ENCODE results near the gene KCNG2. TPM values are rescaled to one million over a fixed set of nuclear protein-coding genes. Genes with fewer than 3 reads are reported as not detected.

The KCNG2 gene
- total and polyA plus RNA-seq, 2 of the 8 experiments (the other 6 are each of a cell fraction or from before 2014, with no cell fraction given), result 0.19 to 0.74 TPM

- ChIA-PET POLR2A (ENCODE audit: partially characterized antibody) (no interaction called here), CTCF (ENCODE audit: partially characterized antibody) (interaction anchor here (0.9 kb wide), 1 partner anchor 10 kb away, joined by 3 read pairs; no protein-coding TSS in a partner anchor)
- Histone ChIP-seq H3K23me2 (ENCODE audit: low read depth, low read length) (peaks cover 8% of the 10 kb centered on the region), H4K8ac (ENCODE audit: extremely low read depth, insufficient read depth, low read length) (peak overlapping the region; percentile 84; the same call in 1 of the 2 replicates), H3K9me3 (ENCODE audit: insufficient read depth in 2 of 2, low read depth in 1 of 2, low read length in 1 of 2) (no peaks in the 10 kb centered on the region; a peak in 1 of 4 replicates), H3K9ac (replicated peaks in 1 of 4; ENCODE audit: extremely low read depth in 1 of 4, low read depth in 3 of 4, low read length in 3 of 4) (no peak overlapping the region; a peak in 1 of 7 replicates), H3K14ac (ENCODE audit: insufficient read length) (no peak overlapping the region), H2BK120ac (replicated peaks; ENCODE audit: low read depth, low read length) (no peak overlapping the region), H3K4me1 (replicated peaks in 1 of 4; ENCODE audit: control insufficient read depth in 3 of 4, insufficient read depth in 4 of 4, low read length in 3 of 4) (peaks cover 0 to 5% (median 1%) of the 10 kb centered on the region in 4 experiments; a peak in 2 of 7 replicates), H3K18ac (ENCODE audit: extremely low read depth, low read length) (no peak overlapping the region), H3K56ac (replicated peaks; ENCODE audit: insufficient read length, low read depth, low read length) (no peak overlapping the region), H2BK5ac (ENCODE audit: low read depth, low read length) (no peak overlapping the region), H3K23ac (ENCODE audit: insufficient read length) (no peak overlapping the region), H3K27ac (ENCODE audit: low read depth, low read length) (no peak overlapping the region), H3K79me1 (ENCODE audit: low read depth, low read length) (peaks cover 4% of the 10 kb centered on the region; the same call in 1 of the 2 replicates), H3K4ac (replicated peaks; ENCODE audit: insufficient read length, low read depth, low read length) (no peak overlapping the region), H3K79me2 (ENCODE audit: control insufficient read depth in 1 of 2, insufficient read depth in 2 of 2, low read length in 2 of 2) (no peaks in the 10 kb centered on the region), H3K36me3 (ENCODE audit: control insufficient read depth in 2 of 4, insufficient read depth in 4 of 4, low read length in 3 of 4) (no peaks in the 10 kb centered on the region; a peak in 1 of 8 replicates), H3K27me3 (replicated peaks in 1 of 4; ENCODE audit: control insufficient read depth in 3 of 4, extremely low read depth in 1 of 4, insufficient read depth in 3 of 4, low read length in 3 of 4) (peaks cover 19 to 44% (median 41%) of the 10 kb centered on the region in 4 experiments), H4K91ac (replicated peaks; ENCODE audit: insufficient read length, low read length) (no peak overlapping the region), H2BK20ac (ENCODE audit: low read length) (no peak overlapping the region), H2AK5ac (ENCODE audit: low read depth, low read length) (no peak overlapping the region), H3K4me2 (ENCODE audit: insufficient read depth in 1 of 2, low read depth in 2 of 2, low read length in 2 of 2) (peak overlapping the region; percentile 55 to 76), H4K5ac (ENCODE audit: insufficient read length, low read depth, low read length) (no peak overlapping the region), H2BK12ac (ENCODE audit: low read depth, low read length) (no peak overlapping the region), H3K4me3 (ENCODE audit: extremely low read depth in 1 of 4, insufficient read depth in 2 of 4, low read depth in 3 of 4, low read length in 4 of 4) (peak overlapping the region; percentile 24 to 64 (median 39)), H4K20me1 (replicated peaks in 1 of 2; ENCODE audit: control insufficient read depth in 1 of 2, insufficient read depth in 2 of 2, low read length in 2 of 2) (peaks cover 0 to 5% of the 10 kb centered on the region in 2 experiments), H2AFZ (ENCODE audit: low read length) (peak overlapping the region; percentile 84; the same call in 1 of the 2 replicates), H2BK15ac (ENCODE audit: low read length) (no peak overlapping the region)
- WGBS, 2 experiments (ENCODE audit: extremely low coverage in 1 of 2, insufficient coverage in 1 of 2, insufficient read length in 1 of 2, insufficient replicate concordance in 2 of 2, low coverage in 1 of 2, low lambda C conversion rate in 2 of 2, missing lambda C conversion rate in 1 of 2), result 9% methylated on average over 69 of the region's 106 CpGs; no CpG with 5 or more reads in 1 of the 2 experiments
- FAIRE-seq, result no peak
- DNase-seq (ENCODE audit: low read depth in 1 of 2, low spot score in 2 of 2), result peak in 1 of 2 experiments; percentile 66
- TF ChIP-seq HDAC6 (IDR thresholded peaks at IDR 0.05; ENCODE audit: low read depth, low read length) (no peak), TEAD4 (IDR thresholded peaks at IDR 0.05; ENCODE audit: low read depth, low read length) (no peak), ASH2L (IDR thresholded peaks at IDR 0.05; ENCODE audit: low read length) (no peak), TAF1 (IDR thresholded peaks at IDR 0.05; ENCODE audit: low read depth, low read length) (no peak), JUN (IDR thresholded peaks at IDR 0.05; ENCODE audit: low read depth, low read length) (no peak), NANOG (IDR thresholded peaks at IDR 0.05; ENCODE audit: insufficient read depth, low read depth, low read length, poor library complexity, severe bottlenecking) (no peak), KDM5A (IDR thresholded peaks at IDR 0.05; ENCODE audit: low read length) (no peak), CTBP2 (IDR thresholded peaks at IDR 0.05; ENCODE audit: borderline replicate concordance, insufficient read depth, insufficient read length, low read length) (no peak), SIX5 (IDR thresholded peaks at IDR 0.05; ENCODE audit: low read depth, low read length) (no peak), SUZ12 (IDR thresholded peaks at IDR 0.05; ENCODE audit: low read length) (peak; percentile 77), BRCA1 (IDR thresholded peaks at IDR 0.05; ENCODE audit: low read depth, low read length) (no peak), KDM4A (IDR thresholded peaks at IDR 0.05; ENCODE audit: low read depth, low read length, severe bottlenecking) (peak; percentile 100)
Observed at GRCh38 chr18:79787865-79788733, 9.6 kb upstream of the KCNG2 start.

All from H1 (cell line).